Esophagus muscularis mucosa (tissue), 3 donors: Measurements from ENCODE around the gene PRDX1.
A peak's percentile ranks its signal among the peaks of the same experiment; 100 is the strongest.

Source experiments
- POLR2A ChIP-seq: fragments of 450-650 bp; IDR thresholded peaks from one replicate; pipeline ENCODE4 v1.6.1; 2017; ENCODE audit warnings: antibody characterized with exemption, moderate library complexity, mild to moderate bottlenecking, low read depth
- TF ChIP-seq, protein P1 (sequence below), 3 experiments: fragments of 200-600 bp in 2 of 3; fragments of 450-650 bp in 1 of 3; sonication (generic) in 2 of 3; IDR thresholded peaks; one replicate each; pipeline ENCODE4 v1.5.1; 2017 to 2019; ENCODE audit warnings: antibody characterized with exemption in 3 of 3, mild to moderate bottlenecking in 2 of 3, moderate library complexity in 1 of 3

DNA sequence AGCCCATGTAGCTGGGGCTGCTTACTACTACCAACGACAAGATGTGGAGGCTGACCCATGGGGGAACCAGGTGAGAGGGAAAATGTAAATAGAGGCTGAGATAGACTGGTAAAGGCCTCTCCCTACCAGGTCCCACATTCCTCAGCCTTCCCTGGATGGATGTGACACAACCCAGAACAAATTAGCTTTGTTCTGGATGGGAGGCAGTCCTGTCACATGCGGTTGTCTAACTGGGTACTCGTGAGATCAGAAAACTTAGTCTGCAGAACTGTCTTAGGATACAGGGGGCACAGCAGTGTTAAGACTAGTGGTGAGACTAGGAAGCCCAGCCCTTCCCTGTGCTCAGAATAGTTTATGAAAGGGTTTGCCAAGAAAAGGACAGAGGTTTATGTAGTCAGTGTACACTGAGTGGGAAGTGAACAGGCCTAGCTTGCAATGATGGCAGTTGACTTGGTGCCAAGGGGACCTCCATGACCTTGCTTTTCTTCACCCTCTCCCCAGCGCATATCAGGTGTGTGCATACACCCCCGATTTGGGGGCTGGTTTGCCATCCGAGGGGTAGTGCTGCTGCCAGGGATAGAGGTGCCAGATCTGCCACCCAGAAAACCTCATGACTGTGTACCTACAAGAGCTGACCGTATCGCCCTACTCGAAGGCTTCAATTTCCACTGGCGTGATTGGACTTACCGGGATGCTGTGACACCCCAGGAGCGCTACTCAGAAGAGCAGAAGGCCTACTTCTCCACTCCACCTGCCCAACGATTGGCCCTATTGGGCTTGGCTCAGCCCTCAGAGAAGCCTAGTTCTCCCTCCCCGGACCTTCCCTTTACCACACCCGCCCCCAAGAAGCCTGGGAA is 13.2 kb downstream of the PRDX1 start:
- TF ChIP-seq, protein P1, sequence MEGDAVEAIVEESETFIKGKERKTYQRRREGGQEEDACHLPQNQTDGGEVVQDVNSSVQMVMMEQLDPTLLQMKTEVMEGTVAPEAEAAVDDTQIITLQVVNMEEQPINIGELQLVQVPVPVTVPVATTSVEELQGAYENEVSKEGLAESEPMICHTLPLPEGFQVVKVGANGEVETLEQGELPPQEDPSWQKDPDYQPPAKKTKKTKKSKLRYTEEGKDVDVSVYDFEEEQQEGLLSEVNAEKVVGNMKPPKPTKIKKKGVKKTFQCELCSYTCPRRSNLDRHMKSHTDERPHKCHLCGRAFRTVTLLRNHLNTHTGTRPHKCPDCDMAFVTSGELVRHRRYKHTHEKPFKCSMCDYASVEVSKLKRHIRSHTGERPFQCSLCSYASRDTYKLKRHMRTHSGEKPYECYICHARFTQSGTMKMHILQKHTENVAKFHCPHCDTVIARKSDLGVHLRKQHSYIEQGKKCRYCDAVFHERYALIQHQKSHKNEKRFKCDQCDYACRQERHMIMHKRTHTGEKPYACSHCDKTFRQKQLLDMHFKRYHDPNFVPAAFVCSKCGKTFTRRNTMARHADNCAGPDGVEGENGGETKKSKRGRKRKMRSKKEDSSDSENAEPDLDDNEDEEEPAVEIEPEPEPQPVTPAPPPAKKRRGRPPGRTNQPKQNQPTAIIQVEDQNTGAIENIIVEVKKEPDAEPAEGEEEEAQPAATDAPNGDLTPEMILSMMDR (IDR thresholded peaks at IDR 0.05), result peak; percentile 10 to 43 (median 11)
- TF ChIP-seq POLR2A, result no peak
